ENCODE results near the gene AMOT.

DNA sequence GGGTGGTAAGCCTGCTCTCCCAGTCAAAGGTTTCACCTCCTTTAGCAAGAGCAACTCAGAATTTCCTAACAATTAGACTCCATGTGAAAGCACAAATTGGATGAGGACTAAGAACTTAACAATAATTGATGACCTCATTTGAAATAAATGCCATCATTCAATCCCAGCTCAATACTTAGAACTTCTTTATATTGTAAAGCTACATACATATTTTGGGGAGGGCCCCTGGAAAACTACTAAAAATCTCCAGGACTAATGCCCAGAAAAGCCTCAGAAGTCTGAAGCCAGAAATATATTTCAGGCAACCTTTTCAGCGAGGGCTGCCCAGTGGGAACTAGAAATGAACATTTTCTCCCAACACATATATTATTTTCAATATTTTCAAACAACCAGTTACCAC, 38.1 kb downstream of the AMOT start:
- TF ChIP-seq, protein P1, sequence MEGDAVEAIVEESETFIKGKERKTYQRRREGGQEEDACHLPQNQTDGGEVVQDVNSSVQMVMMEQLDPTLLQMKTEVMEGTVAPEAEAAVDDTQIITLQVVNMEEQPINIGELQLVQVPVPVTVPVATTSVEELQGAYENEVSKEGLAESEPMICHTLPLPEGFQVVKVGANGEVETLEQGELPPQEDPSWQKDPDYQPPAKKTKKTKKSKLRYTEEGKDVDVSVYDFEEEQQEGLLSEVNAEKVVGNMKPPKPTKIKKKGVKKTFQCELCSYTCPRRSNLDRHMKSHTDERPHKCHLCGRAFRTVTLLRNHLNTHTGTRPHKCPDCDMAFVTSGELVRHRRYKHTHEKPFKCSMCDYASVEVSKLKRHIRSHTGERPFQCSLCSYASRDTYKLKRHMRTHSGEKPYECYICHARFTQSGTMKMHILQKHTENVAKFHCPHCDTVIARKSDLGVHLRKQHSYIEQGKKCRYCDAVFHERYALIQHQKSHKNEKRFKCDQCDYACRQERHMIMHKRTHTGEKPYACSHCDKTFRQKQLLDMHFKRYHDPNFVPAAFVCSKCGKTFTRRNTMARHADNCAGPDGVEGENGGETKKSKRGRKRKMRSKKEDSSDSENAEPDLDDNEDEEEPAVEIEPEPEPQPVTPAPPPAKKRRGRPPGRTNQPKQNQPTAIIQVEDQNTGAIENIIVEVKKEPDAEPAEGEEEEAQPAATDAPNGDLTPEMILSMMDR (IDR thresholded peaks at IDR 0.05; ENCODE audit: low read depth, low read length) = no peak
- TF ChIP-seq MYC (IDR thresholded peaks at IDR 0.05; ENCODE audit: low read depth, low read length) (no peak), POLR2A (IDR thresholded peaks at IDR 0.05; ENCODE audit: extremely low read depth, insufficient read length) (no peak)
- TF ChIP-seq, protein P2, sequence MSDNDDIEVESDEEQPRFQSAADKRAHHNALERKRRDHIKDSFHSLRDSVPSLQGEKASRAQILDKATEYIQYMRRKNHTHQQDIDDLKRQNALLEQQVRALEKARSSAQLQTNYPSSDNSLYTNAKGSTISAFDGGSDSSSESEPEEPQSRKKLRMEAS (IDR thresholded peaks at IDR 0.05; ENCODE audit: low read depth, low read length) = no peak

Data from NB4 (cell line).